NCI-H1092 (cell line): ENCODE results near the gene L3MBTL4.
A peak's percentile ranks its signal among the peaks of the same experiment; 100 is the strongest.
"Not testable (repeated sequence)": the region's sequence is repeated elsewhere in the genome, so short reads cannot be mapped to it uniquely, and the experiment has no call there.

Experiments
- DNase-seq: peaks from one replicate; lab custom pipeline; 2025; lab: John Stamatoyannopoulos, UW

Gene L3MBTL4

GRCh38 chr18:6406075-6406909 lies 8.4 kb downstream of the L3MBTL4 start:
- DNase-seq, result no peak

- DNase-seq, result peak; percentile 29
Measured at GRCh38 chr18:6405237-6406074, 9.3 kb downstream of the L3MBTL4 start.

GRCh38 chr18:6404834-6405233 lies 9.9 kb downstream of the L3MBTL4 start:
- no peak for DNase-seq

GRCh38 chr18:6401687-6402086 lies 13.0 kb downstream of the L3MBTL4 start:
- no peak for DNase-seq

- no peak for DNase-seq
Measured at GRCh38 chr18:6399776-6400175, 14.9 kb downstream of the L3MBTL4 start.

- no peak for DNase-seq
Measured at GRCh38 chr18:6397931-6398566, 16.7 kb downstream of the L3MBTL4 start.

- DNase-seq, result no peak
Measured at GRCh38 chr18:6396847-6397246, 17.9 kb downstream of the L3MBTL4 start.

- DNase-seq, result no peak
Measured at GRCh38 chr18:6396276-6396675, 18.4 kb downstream of the L3MBTL4 start.

GRCh38 chr18:6389005-6389404 lies 25.7 kb downstream of the L3MBTL4 start:
- DNase-seq, result no peak

GRCh38 chr18:6382963-6383362 lies 31.7 kb downstream of the L3MBTL4 start:
- DNase-seq, result no peak

GRCh38 chr18:6377473-6377872 lies 37.2 kb downstream of the L3MBTL4 start:
- DNase-seq, result not testable (repeated sequence)

GRCh38 chr18:6376433-6377229 lies 38.1 kb downstream of the L3MBTL4 start:
- DNase-seq, result no peak

- DNase-seq, result no peak
Measured at GRCh38 chr18:6374935-6375529, 39.7 kb downstream of the L3MBTL4 start.

- DNase-seq, result no peak
Measured at GRCh38 chr18:6374340-6374739, 40.4 kb downstream of the L3MBTL4 start.

- DNase-seq, result no peak
Measured at GRCh38 chr18:6373187-6373586, 41.5 kb downstream of the L3MBTL4 start.

GRCh38 chr18:6370886-6371635 lies 43.6 kb downstream of the L3MBTL4 start:
- DNase-seq, result peak; percentile 81

- DNase-seq, result peak; percentile 28
Measured at GRCh38 chr18:6370410-6370809, 44.3 kb downstream of the L3MBTL4 start.

- no peak for DNase-seq
Measured at GRCh38 chr18:6368017-6368416, 46.7 kb downstream of the L3MBTL4 start.

GRCh38 chr18:6367208-6367607 lies 47.5 kb downstream of the L3MBTL4 start:
- no peak for DNase-seq

- no peak for DNase-seq
Measured at GRCh38 chr18:6366776-6367175, 47.9 kb downstream of the L3MBTL4 start.

GRCh38 chr18:6365385-6365784 lies 49.3 kb downstream of the L3MBTL4 start:
- no peak for DNase-seq
